ENCODE data around the gene NUP62.
A peak's percentile ranks its signal among the peaks of the same experiment; 100 is the strongest.

The NUP62 gene

GRCh38 chr19:49879243-49879963 is 49.9 kb downstream of the NUP62 start:
- DNase-seq, result no peak

GRCh38 chr19:49878744-49879070 is 50.6 kb downstream of the NUP62 start:
- DNase-seq, result no peak

GRCh38 chr19:49877879-49878743 is 51.2 kb downstream of the NUP62 start:
- DNase-seq, result peak; percentile 99

GRCh38 chr19:49877020-49877878 is 52.1 kb downstream of the NUP62 start, which contains the start of the genes AKT1S1 and TBC1D17:
TSS of gene AKT1S1 (minus strand) at chr19:49877355. CDS start at chr19:49873295, 4,060 bp downstream.
TSS of gene TBC1D17 (plus strand) at chr19:49877702. CDS start at chr19:49877724, 22 bp downstream.
- peak; percentile 99 for DNase-seq

GRCh38 chr19:49876422-49877019 is 52.8 kb downstream of the NUP62 start:
- peak; percentile 97 for DNase-seq

- DNase-seq, result peak; percentile 65
Measured at GRCh38 chr19:49875857-49876421, 53.4 kb downstream of the NUP62 start.

GRCh38 chr19:49875177-49875576 is 54.1 kb downstream of the NUP62 start:
- no peak for DNase-seq

GRCh38 chr19:49874503-49875157 is 54.7 kb downstream of the NUP62 start:
- DNase-seq, result no peak

- no peak for DNase-seq
Measured at GRCh38 chr19:49873834-49874233, 55.5 kb downstream of the NUP62 start.

- no peak for DNase-seq
Measured at GRCh38 chr19:49873129-49873521, 56.2 kb downstream of the NUP62 start.

- DNase-seq, result no peak
Measured at GRCh38 chr19:49872245-49873128, 56.8 kb downstream of the NUP62 start.

GRCh38 chr19:49871349-49871985 is 57.8 kb downstream of the NUP62 start:
- DNase-seq, result no peak

GRCh38 chr19:49870309-49870901 is 58.9 kb downstream of the NUP62 start:
- no peak for DNase-seq

- DNase-seq, result peak; percentile 92
Measured at GRCh38 chr19:49869484-49870308, 59.6 kb downstream of the NUP62 start.

- DNase-seq, result no peak
Measured at GRCh38 chr19:49869009-49869483, 60.3 kb downstream of the NUP62 start.

- DNase-seq, result peak; percentile 87
Measured at GRCh38 chr19:49866933-49867782, 62.1 kb downstream of the NUP62 start, which contains the start of gene PNKP. TSS of gene PNKP (minus strand) at chr19:49867576. CDS start at chr19:49867204, 372 bp downstream.

GRCh38 chr19:49864890-49865289 is 64.4 kb downstream of the NUP62 start:
- DNase-seq, result no peak

GRCh38 chr19:49863935-49864320 is 65.4 kb downstream of the NUP62 start:
- DNase-seq, result no peak

All from stimulated activated CD4-positive, alpha-beta T cell treated with anti-CD3 and anti-CD28 coated beads, Interleukin-4, amount 100 ng/mL, for 24 hours (primary cell).